GM18519 (cell line): Measurements from ENCODE around the gene MAN1A2.

Source experiments
- ATAC-seq: cut with Tn5 transposase; IDR thresholded peaks from one replicate; pipeline ENCODE4 v1.9.1; 2021; ENCODE audit warnings: mild to moderate bottlenecking, moderate library complexity; ENCODE audit not compliant: unreplicated experiment, low FRiP score

The MAN1A2 gene

DNA sequence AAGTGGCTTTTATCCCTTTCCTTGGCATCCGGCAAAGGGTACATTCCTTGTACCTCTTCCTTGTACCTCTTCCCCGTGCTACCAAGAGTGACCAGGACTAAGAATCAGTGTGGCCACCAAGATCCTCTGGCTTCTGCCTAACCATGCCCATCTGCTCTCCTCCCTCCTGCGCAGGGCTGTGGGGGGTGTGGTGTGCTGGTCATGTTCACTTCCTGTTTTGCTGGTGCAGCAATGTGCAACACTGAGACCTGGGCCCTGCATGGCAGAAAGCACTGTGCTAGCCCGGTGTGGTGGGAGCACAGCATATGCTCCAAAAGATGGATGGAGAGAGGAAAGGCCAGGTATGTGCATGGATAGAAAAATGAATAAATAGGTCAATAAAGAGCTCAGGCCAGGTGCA lies 205.3 kb downstream of the MAN1A2 start:
- ATAC-seq, result no peak

DNA sequence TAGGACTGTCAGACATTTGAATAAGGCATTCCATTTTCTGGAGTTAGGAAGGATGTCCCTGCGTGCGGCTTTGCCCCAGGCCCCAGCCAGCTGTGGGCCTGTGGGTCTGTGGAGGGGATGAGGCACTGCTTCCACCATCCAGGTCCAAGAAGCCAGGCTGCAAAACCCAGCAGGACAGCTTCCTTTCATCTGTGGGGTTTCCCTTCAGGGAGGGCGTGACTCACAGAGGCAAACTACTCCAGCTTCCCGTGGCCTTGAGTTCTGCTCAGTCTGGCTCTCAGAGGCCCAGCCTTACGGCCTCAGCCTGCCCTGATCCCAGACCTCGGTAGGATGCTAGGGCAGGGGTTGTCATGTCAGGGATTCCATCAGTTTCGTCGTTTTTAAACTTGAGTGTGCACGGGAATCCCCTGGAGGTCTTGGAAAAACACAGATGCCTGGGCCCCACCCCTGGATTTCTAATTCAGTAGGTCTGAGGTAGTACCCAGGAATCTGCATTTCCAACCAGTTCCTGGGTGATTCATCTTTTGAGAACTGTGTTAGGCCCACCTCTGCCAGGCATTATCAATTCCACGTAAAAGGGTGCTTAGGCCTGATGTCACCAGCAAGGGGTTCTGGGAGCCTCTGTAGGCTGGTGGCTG lies 206.3 kb downstream of the MAN1A2 start:
- no peak for ATAC-seq

DNA sequence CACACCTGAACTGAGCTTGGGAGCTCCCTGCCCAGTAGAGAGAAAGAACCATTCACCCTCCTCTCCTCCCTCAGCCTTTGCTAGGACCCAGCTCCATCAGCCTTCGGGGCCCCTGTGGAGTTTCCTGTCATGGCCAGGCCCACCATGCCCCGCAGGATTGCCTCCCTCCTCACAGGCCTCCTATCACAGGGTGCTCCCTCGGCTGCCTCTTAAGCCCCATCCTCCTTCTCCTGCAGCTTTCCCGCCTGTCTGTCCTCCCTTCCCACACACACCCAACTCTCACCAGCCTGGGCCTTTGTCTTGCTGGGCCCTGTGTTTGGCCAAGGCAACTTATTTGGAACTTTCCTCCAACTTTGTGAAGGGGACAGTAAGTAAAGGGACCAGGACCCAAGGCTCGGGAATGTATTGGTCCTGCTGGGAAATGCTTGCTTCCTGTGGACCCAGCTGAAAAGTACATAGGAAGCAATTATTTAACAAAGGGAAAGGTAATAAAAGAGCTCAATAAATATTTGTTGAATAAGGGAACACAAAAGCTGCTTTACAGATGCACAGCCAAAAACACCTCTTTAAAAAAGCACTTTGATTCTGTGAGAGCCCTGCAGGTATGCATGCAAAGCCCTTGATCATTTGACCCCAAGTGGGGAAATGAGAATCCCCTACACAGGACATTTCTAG lies 207.0 kb downstream of the MAN1A2 start:
- no peak for ATAC-seq

DNA sequence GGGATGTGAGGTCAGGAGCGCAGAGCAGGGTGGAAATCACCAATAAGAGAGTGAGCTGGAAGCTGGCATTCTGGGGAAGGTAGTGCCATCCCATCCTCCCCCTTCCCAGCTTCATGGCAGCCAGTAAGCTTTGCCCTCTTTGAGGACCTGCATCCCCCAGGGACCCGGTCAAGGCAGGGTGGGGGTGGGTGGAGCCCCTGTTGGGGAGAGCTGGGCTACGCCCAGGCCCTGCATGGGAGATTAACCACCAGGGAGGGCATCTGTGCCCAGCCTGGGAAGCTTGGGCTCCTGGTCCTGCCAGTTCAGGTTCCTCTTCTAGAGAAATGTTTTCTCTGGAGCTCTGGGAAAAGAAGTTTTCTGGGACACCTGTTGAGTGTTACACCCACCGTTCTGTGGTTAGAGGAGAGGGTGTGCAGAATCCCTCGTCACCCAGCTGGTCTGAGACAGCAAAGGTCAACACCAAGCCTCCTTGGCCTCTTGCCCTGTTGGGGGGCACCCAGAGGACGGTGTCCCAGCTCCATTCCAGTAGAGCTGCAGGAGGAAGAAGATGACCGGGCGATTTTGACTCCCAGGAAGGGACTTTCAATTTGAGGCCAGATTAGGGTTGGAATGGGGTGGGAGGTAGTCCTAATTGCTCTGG lies 208.5 kb downstream of the MAN1A2 start:
- no peak for ATAC-seq

DNA sequence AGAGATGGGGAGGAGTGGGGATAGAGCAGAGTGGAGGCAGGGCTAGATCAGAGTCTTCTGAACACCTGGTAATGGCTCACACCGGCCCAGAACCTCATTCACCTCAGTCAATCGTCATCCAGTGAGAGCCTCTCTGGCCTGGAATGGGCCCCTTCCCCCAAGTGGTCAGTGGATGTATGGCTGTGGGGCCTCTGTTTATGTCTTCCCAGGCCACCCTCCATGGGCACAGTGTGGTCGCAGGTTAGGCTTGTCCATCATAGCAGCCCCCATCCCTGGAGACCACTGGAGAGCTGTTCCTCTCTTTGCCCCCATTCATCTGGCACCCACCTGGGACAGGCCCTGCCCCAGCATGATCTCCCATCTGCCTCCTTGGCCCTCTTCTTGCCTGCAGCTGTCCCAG lies 209.0 kb downstream of the MAN1A2 start:
- ATAC-seq, result no peak

GRCh38 chr1:117577191-117577885 lies 210.1 kb downstream of the MAN1A2 start:
- no peak for ATAC-seq

- no peak for ATAC-seq
Observed at GRCh38 chr1:117578466-117578865, 211.2 kb downstream of the MAN1A2 start.
